ENCODE measurements around the gene CCDC124.

Gene CCDC124

GRCh38 chr19:17953316-17953801 is 20.5 kb downstream of the CCDC124 start:
- DNase-seq (ENCODE audit: low read depth): no peak

GRCh38 chr19:17953869-17954268 is 21.1 kb downstream of the CCDC124 start:
- DNase-seq (ENCODE audit: low read depth): no peak

- no peak for DNase-seq (ENCODE audit: low read depth)
Measured at GRCh38 chr19:17954401-17954800, 21.6 kb downstream of the CCDC124 start.

GRCh38 chr19:17957149-17957849 is 24.5 kb downstream of the CCDC124 start:
- no peak for DNase-seq (ENCODE audit: low read depth)

- no peak for DNase-seq (ENCODE audit: low read depth)
Measured at GRCh38 chr19:17957885-17958284, 25.1 kb downstream of the CCDC124 start.

- no peak for DNase-seq (ENCODE audit: low read depth)
Measured at GRCh38 chr19:17963936-17964691, 31.3 kb downstream of the CCDC124 start.

- no peak for DNase-seq (ENCODE audit: low read depth)
Measured at GRCh38 chr19:17965370-17966128, 32.7 kb downstream of the CCDC124 start.

- DNase-seq (ENCODE audit: low read depth): no peak
Measured at GRCh38 chr19:17966129-17966483, 33.3 kb downstream of the CCDC124 start.

- DNase-seq (ENCODE audit: low read depth): no peak
Measured at GRCh38 chr19:17966550-17967256, 33.9 kb downstream of the CCDC124 start, which contains the start of gene KCNN1. Gene KCNN1, plus strand, starts transcription at chr19:17967107. Its CDS starts 6,782 bp downstream, at chr19:17973889.

- DNase-seq (ENCODE audit: low read depth): no peak
Measured at GRCh38 chr19:17967257-17968051, 34.6 kb downstream of the CCDC124 start.

- no peak for DNase-seq (ENCODE audit: low read depth)
Measured at GRCh38 chr19:17968362-17968761, 35.5 kb downstream of the CCDC124 start.

GRCh38 chr19:17969096-17969792 is 36.4 kb downstream of the CCDC124 start:
- no peak for DNase-seq (ENCODE audit: low read depth)

- DNase-seq (ENCODE audit: low read depth): no peak
Measured at GRCh38 chr19:17972230-17972629, 39.4 kb downstream of the CCDC124 start.

GRCh38 chr19:17973759-17974158 is 40.9 kb downstream of the CCDC124 start:
- DNase-seq (ENCODE audit: low read depth): no peak

GRCh38 chr19:17974551-17974950 is 41.7 kb downstream of the CCDC124 start:
- DNase-seq (ENCODE audit: low read depth): no peak

- DNase-seq (ENCODE audit: low read depth): no peak
Measured at GRCh38 chr19:17975032-17975431, 42.2 kb downstream of the CCDC124 start.

- DNase-seq (ENCODE audit: low read depth): no peak
Measured at GRCh38 chr19:17977021-17977420, 44.2 kb downstream of the CCDC124 start.

- DNase-seq (ENCODE audit: low read depth): no peak
Measured at GRCh38 chr19:17977488-17977887, 44.7 kb downstream of the CCDC124 start.

GRCh38 chr19:17981611-17982010 is 48.8 kb downstream of the CCDC124 start:
- DNase-seq (ENCODE audit: low read depth): no peak

- no peak for DNase-seq (ENCODE audit: low read depth)
Measured at GRCh38 chr19:17982430-17982829, 49.6 kb downstream of the CCDC124 start.

All from non-pigmented ciliary epithelial cell (primary cell).